Smooth muscle cell (in vitro differentiated cells): ENCODE data around the gene ABCC8. TPM values are rescaled to one million over a fixed set of nuclear protein-coding genes. Genes with fewer than 3 reads are reported as not detected.

Source experiments
- DNase-seq: peaks from one replicate; lab custom pipeline; 2025; ENCODE audit not compliant: unreplicated experiment; lab: John Stamatoyannopoulos, UW
- H2AFZ ChIP-seq: fragments of 200-600 bp; sonication (generic); 2 replicates; pipeline ENCODE4 v1.6.0; 2016; ENCODE audit warnings: antibody characterized with exemption, low read depth, mild to moderate bottlenecking
- H3F3A ChIP-seq: fragments of 200-600 bp; sonication (generic); 2 replicates; pipeline ENCODE4 v1.6.0; 2017; ENCODE audit warnings: antibody characterized with exemption, low read depth
- H3K27ac ChIP-seq: fragments of 200-600 bp; sonication (generic); 2 replicates; pipeline ENCODE4 v1.5.1; 2016; ENCODE audit warnings: low read depth, mild to moderate bottlenecking
- H3K27me3 ChIP-seq: fragments of 200-600 bp; sonication (generic); 2 replicates; pipeline ENCODE4 v1.6.1; 2016; ENCODE audit warnings: low read depth, mild to moderate bottlenecking
- H3K36me3 ChIP-seq: fragments of 200-600 bp; sonication (generic); 2 replicates; pipeline ENCODE4 v1.5.1; 2016; ENCODE audit warnings: low read depth
- H3K4me1 ChIP-seq: fragments of 200-600 bp; sonication (generic); 2 replicates; pipeline ENCODE4 v1.5.1; 2016; ENCODE audit warnings: low read depth
- H3K4me2 ChIP-seq: fragments of 200-600 bp; sonication (generic); 2 replicates; pipeline ENCODE4 v1.6.0; 2016; ENCODE audit warnings: mild to moderate bottlenecking
- H3K4me3 ChIP-seq: fragments of 200-600 bp; sonication (generic); 2 replicates; pipeline ENCODE4 v1.5.1; 2016; ENCODE audit warnings: mild to moderate bottlenecking
- H3K79me2 ChIP-seq: fragments of 200-600 bp; sonication (generic); 2 replicates; pipeline ENCODE4 v1.6.0; 2016; ENCODE audit warnings: low read depth, mild to moderate bottlenecking
- H3K9ac ChIP-seq: fragments of 200-600 bp; sonication (generic); 2 replicates; pipeline ENCODE4 v1.6.0; 2016; ENCODE audit warnings: low read depth
- H3K9me3 ChIP-seq: fragments of 200-600 bp; sonication (generic); replicated peaks from 2 replicates; pipeline ENCODE4 v1.5.1; 2016; ENCODE audit warnings: low read depth
- H4K20me1 ChIP-seq: fragments of 200-600 bp; sonication (generic); 2 replicates; pipeline ENCODE4 v1.6.0; 2016; ENCODE audit warnings: low read depth
- WGBS: methylation state at CpG from one replicate; pipeline ENCODE4 v1.1.7; 2016; ENCODE audit warnings: low lambda C conversion rate; 5-methylcytosine and 5-hydroxymethylcytosine counted together
- polyA plus RNA-seq: library from polyadenylated mRNA; unstranded; fragments of >200 nt; fragmentation: Nextera tagmentation; extraction: Ambion mirVana; gene quantifications from 2 replicates; pipeline ENCODE4 v1.2.1, GENCODE V29; 2016
- total RNA-seq: library from RNA; depleted of rRNA; stranded (reverse); fragments of >200 nt; gene quantifications from 2 replicates; pipeline ENCODE4 v1.2.3, GENCODE V29; 2014
- TF ChIP-seq, protein P1 (sequence below): fragments of 200-600 bp; sonication (generic); IDR thresholded peaks from 2 replicates; pipeline ENCODE4 v1.5.1; 2017; ENCODE audit warnings: borderline replicate concordance, mild to moderate bottlenecking, antibody characterized with exemption; ENCODE audit not compliant: insufficient read depth, poor library complexity, severe bottlenecking

The ABCC8 gene
- total and polyA plus RNA-seq, 2 experiments from 2014 or later = not detected

- Histone ChIP-seq H3K4me1 (peaks cover 8% of the 10 kb centered on the region), H3K9ac (no peak overlapping the region), H3K4me3 (no peak overlapping the region), H3K9me3 (no peaks in the 10 kb centered on the region), H4K20me1 (peaks cover 5% of the 10 kb centered on the region), H3K4me2 (no peak overlapping the region), H3K27ac (no peak overlapping the region), H3F3A (peaks cover 6% of the 10 kb centered on the region), H3K36me3 (no peaks in the 10 kb centered on the region), H3K27me3 (peaks cover 52% of the 10 kb centered on the region), H3K79me2 (no peaks in the 10 kb centered on the region), H2AFZ (no peak overlapping the region)
- no peak for DNase-seq
- WGBS = 73% methylated on average over 7 of the region's 7 CpGs
- TF ChIP-seq, protein P1, sequence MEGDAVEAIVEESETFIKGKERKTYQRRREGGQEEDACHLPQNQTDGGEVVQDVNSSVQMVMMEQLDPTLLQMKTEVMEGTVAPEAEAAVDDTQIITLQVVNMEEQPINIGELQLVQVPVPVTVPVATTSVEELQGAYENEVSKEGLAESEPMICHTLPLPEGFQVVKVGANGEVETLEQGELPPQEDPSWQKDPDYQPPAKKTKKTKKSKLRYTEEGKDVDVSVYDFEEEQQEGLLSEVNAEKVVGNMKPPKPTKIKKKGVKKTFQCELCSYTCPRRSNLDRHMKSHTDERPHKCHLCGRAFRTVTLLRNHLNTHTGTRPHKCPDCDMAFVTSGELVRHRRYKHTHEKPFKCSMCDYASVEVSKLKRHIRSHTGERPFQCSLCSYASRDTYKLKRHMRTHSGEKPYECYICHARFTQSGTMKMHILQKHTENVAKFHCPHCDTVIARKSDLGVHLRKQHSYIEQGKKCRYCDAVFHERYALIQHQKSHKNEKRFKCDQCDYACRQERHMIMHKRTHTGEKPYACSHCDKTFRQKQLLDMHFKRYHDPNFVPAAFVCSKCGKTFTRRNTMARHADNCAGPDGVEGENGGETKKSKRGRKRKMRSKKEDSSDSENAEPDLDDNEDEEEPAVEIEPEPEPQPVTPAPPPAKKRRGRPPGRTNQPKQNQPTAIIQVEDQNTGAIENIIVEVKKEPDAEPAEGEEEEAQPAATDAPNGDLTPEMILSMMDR = no peak
These were observed 44.6 kb downstream of the ABCC8 start for GRCh38 chr11:17432002-17432401.

DNA sequence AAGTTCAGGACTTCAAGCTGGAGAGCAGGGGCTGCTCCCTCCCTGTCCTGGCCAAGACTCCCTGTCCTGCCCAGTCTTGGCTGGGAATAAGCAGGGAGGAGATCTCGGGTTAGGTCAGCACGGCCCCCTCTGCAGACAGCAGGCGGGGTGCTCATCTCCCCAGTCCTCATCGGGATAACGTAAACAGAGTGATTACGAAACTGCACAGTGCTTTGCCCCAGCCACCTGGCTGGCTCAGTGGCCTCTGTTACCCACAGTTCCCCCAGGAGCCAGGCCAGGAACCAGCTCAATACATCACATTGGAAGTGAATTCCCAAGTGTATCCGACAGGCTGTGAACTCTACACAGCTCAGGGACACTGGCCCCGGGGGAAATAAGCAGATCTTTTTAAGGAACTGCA lies 45.5 kb downstream of the ABCC8 start:
- H3K4me2 ChIP-seq = no peak overlapping the region
- DNase-seq = no peak
- H3K4me1 ChIP-seq = peaks cover 8% of the 10 kb centered on the region
- peaks cover 56% of the 10 kb centered on the region for H3K27me3 ChIP-seq
- no peak overlapping the region for H3K4me3 ChIP-seq
- no peaks in the 10 kb centered on the region for H3K36me3 ChIP-seq
- no peaks in the 10 kb centered on the region for H3K79me2 ChIP-seq
- H2AFZ ChIP-seq = no peak overlapping the region
- H3K9me3 ChIP-seq = no peaks in the 10 kb centered on the region
- WGBS = 87% methylated on average over 8 of the region's 8 CpGs
- peaks cover 5% of the 10 kb centered on the region for H4K20me1 ChIP-seq
- peaks cover 6% of the 10 kb centered on the region for H3F3A ChIP-seq
- H3K27ac ChIP-seq = no peak overlapping the region
- TF ChIP-seq, protein P1 = no peak
- no peak overlapping the region for H3K9ac ChIP-seq

DNA sequence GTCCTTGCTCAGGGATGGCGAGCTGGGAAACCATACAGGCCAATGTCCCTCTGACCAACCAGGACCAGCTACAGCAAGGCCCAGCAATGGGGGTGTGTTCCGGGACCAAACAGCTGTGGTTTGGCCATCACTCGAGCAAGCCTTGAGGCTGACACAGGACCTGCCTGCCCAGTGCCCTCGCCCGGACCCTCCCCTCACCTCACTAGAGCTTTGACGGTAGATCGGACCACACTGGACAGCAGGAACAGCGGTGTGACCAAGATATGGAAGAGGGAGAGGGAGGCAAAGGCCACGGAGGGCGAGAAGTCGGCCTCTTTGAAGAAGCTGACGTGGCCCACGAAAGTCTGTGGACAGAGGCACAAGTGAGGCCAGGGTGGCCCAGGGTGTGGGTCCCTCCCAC lies 46.0 kb downstream of the ABCC8 start:
- whole genome bisulfite sequencing = 95% methylated on average over 13 of the region's 13 CpGs
- H3K27me3 ChIP-seq = peaks cover 55% of the 10 kb centered on the region
- H3K27ac ChIP-seq = no peak overlapping the region
- no peak overlapping the region for H3K4me2 ChIP-seq
- peaks cover 8% of the 10 kb centered on the region for H3K4me1 ChIP-seq
- H2AFZ ChIP-seq = no peak overlapping the region
- DNase-seq = no peak
- no peak overlapping the region for H3K4me3 ChIP-seq
- H3K9me3 ChIP-seq = no peaks in the 10 kb centered on the region
- no peak overlapping the region for H3K9ac ChIP-seq
- TF ChIP-seq, protein P1 = no peak
- H4K20me1 ChIP-seq = peaks cover 5% of the 10 kb centered on the region
- peaks cover 6% of the 10 kb centered on the region for H3F3A ChIP-seq
- H3K36me3 ChIP-seq = no peaks in the 10 kb centered on the region
- H3K79me2 ChIP-seq = no peaks in the 10 kb centered on the region

- H2AFZ ChIP-seq = no peak overlapping the region
These were observed 47.7 kb downstream of the ABCC8 start for GRCh38 chr11:17428925-17429324.

More at GRCh38 chr11:17428925-17429324, 47.7 kb downstream of the ABCC8 start:
- peaks cover 70% of the 10 kb centered on the region for H3K27me3 ChIP-seq
- no peak overlapping the region for H3K4me2 ChIP-seq
- whole genome bisulfite sequencing = 83% methylated on average over 3 of the region's 3 CpGs
- no peak overlapping the region for H3K27ac ChIP-seq
- DNase-seq = no peak
- H3K4me3 ChIP-seq = no peak overlapping the region
- TF ChIP-seq, protein P1 = no peak
- no peaks in the 10 kb centered on the region for H3K9me3 ChIP-seq
- no peaks in the 10 kb centered on the region for H3F3A ChIP-seq
- no peaks in the 10 kb centered on the region for H3K4me1 ChIP-seq
- H3K36me3 ChIP-seq = no peaks in the 10 kb centered on the region
- no peaks in the 10 kb centered on the region for H3K79me2 ChIP-seq
- no peaks in the 10 kb centered on the region for H4K20me1 ChIP-seq
- H3K9ac ChIP-seq = no peak overlapping the region
